DND-41 (cell line): Measurements from ENCODE around the gene PTMA.

Source experiments
- ATAC-seq: fragments of 200-7000 bp; cut with Tn5 transposase; 3 replicates; pipeline ENCODE4 v1.9.1; 2021; ENCODE audit warnings: low read depth; ENCODE audit not compliant: insufficient read depth
- DNase-seq: peaks from one replicate; pipeline ENCODE4 v3.0.0-alpha.2; 2020
- H2AFZ ChIP-seq: 2 replicates; pipeline ENCODE4 v1.6.0; 2012; ENCODE audit warnings: low read depth, low read length
- H3K27ac ChIP-seq: 2 replicates; pipeline ENCODE4 v1.5.1; 2012; ENCODE audit warnings: low read length, inconsistent platforms
- H3K27me3 ChIP-seq: fragments of 200-600 bp; sonication (generic); 2 replicates; pipeline ENCODE4 v1.6.0; 2012; ENCODE audit warnings: low read length, mild to moderate bottlenecking, inconsistent platforms; ENCODE audit not compliant: insufficient read depth, poor library complexity
- H3K36me3 ChIP-seq: 2 replicates; pipeline ENCODE4 v1.5.1; 2012; ENCODE audit warnings: low read length, inconsistent platforms; ENCODE audit not compliant: insufficient read depth
- H3K4me1 ChIP-seq: 2 replicates; pipeline ENCODE4 v1.5.1; 2012; ENCODE audit warnings: mild to moderate bottlenecking, low read length; ENCODE audit not compliant: insufficient read depth
- H3K4me2 ChIP-seq: 2 replicates; pipeline ENCODE4 v1.6.0; 2012; ENCODE audit warnings: mild to moderate bottlenecking, moderate library complexity, low read length, inconsistent platforms; ENCODE audit not compliant: insufficient read depth
- H3K4me3 ChIP-seq, 2 experiments: fragments of 200-600 bp in 1 of 2; shearing (Covaris generic) in 1 of 2; 2 replicates each; pipeline ENCODE4 v1.5.1; 2012 to 2016; ENCODE audit warnings: inconsistent platforms in 2 of 2, low read length in 2 of 2, mild to moderate bottlenecking in 2 of 2, low read depth in 1 of 2, moderate library complexity in 1 of 2
- H3K79me2 ChIP-seq: 2 replicates; pipeline ENCODE4 v1.6.0; 2012; ENCODE audit warnings: low read length, inconsistent platforms; ENCODE audit not compliant: insufficient read depth
- H3K9ac ChIP-seq: 2 replicates; pipeline ENCODE4 v1.6.0; 2012; ENCODE audit warnings: low read depth, mild to moderate bottlenecking, inconsistent platforms, low read length, moderate library complexity
- H3K9me3 ChIP-seq: 2 replicates; pipeline ENCODE4 v1.5.1; 2012; ENCODE audit warnings: low read length, moderate library complexity, mild to moderate bottlenecking, inconsistent platforms; ENCODE audit not compliant: insufficient read depth, severe bottlenecking
- H4K20me1 ChIP-seq: 2 replicates; pipeline ENCODE4 v1.6.0; 2012; ENCODE audit warnings: low read length; ENCODE audit not compliant: insufficient read depth
- EZH2 ChIP-seq: IDR thresholded peaks from 3 replicates; pipeline ENCODE4 v1.6.1; 2012; ENCODE audit warnings: borderline replicate concordance, low read depth, mild to moderate bottlenecking, moderate library complexity, low read length, inconsistent platforms; ENCODE audit not compliant: severe bottlenecking
- TF ChIP-seq, protein P1 (sequence below): IDR thresholded peaks from 2 replicates; pipeline ENCODE4 v1.5.1; 2012; ENCODE audit warnings: borderline replicate concordance, low read length, moderate library complexity, mild to moderate bottlenecking; ENCODE audit not compliant: poor library complexity, severe bottlenecking; ENCODE audit errors: extremely low read depth

PTMA gene

DNA sequence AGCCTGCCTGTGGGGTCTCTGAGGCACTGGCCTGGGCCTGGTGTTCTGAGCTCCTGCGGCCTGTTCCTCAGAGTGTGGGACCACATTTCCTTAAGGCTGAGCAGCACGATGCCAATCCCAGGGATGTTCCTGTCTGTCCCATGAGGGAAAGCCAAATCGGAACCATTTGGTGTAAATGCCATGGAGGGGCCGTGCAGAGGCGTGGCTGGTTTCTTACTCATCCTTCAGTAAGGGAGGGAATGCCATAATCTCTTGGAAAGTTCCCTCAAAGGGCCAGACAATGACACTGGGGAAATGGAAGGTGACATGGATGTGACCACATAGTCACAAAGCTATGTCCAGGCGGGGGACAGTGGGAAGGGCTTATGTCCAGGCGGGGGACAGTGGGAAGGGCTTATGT lies 14.4 kb upstream of the PTMA start:
- H3K27me3 ChIP-seq, result no peaks in the 10 kb centered on the region
- H3K9me3 ChIP-seq, result no peaks in the 10 kb centered on the region
- TF ChIP-seq, protein P1, sequence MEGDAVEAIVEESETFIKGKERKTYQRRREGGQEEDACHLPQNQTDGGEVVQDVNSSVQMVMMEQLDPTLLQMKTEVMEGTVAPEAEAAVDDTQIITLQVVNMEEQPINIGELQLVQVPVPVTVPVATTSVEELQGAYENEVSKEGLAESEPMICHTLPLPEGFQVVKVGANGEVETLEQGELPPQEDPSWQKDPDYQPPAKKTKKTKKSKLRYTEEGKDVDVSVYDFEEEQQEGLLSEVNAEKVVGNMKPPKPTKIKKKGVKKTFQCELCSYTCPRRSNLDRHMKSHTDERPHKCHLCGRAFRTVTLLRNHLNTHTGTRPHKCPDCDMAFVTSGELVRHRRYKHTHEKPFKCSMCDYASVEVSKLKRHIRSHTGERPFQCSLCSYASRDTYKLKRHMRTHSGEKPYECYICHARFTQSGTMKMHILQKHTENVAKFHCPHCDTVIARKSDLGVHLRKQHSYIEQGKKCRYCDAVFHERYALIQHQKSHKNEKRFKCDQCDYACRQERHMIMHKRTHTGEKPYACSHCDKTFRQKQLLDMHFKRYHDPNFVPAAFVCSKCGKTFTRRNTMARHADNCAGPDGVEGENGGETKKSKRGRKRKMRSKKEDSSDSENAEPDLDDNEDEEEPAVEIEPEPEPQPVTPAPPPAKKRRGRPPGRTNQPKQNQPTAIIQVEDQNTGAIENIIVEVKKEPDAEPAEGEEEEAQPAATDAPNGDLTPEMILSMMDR, result no peak
- TF ChIP-seq EZH2, result no peak
- H3K4me2 ChIP-seq, result no peak overlapping the region
- no peaks in the 10 kb centered on the region for H3K36me3 ChIP-seq
- H3K79me2 ChIP-seq, result no peaks in the 10 kb centered on the region
- no peak overlapping the region for H2AFZ ChIP-seq
- no peak for DNase-seq
- H3K9ac ChIP-seq, result no peak overlapping the region
- no peak for ATAC-seq
- no peak overlapping the region for H3K27ac ChIP-seq
- no peak overlapping the region for H3K4me3 ChIP-seq
- H4K20me1 ChIP-seq, result no peaks in the 10 kb centered on the region; the same call in 1 of the 2 replicates
- H3K4me1 ChIP-seq, result no peaks in the 10 kb centered on the region

DNA sequence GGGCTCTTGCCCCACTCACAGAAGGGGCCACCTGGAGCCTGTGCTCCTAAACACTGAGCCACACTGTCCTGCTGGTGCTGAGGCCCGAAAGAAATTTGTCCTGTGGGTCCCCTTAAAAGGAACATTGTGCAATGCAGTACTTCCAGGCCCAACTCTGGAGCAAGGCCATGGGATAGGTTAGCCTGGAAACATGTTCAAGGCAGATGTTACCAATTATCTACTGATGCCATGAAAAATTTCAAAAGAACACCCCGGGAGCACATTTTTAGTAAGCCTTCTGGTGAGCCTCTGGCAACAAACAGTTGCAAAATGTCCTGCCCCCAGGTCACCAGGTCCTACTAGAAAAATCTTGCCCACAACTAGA lies 12.3 kb upstream of the PTMA start:
- DNase-seq (no peak), ATAC-seq (no peak)
- Histone ChIP-seq H3K27me3 (no peaks in the 10 kb centered on the region), H2AFZ (no peak overlapping the region), H3K36me3 (no peaks in the 10 kb centered on the region), H3K9me3 (no peaks in the 10 kb centered on the region), H3K9ac (no peak overlapping the region), H3K4me3 (no peak overlapping the region), H3K79me2 (no peaks in the 10 kb centered on the region), H3K4me1 (no peaks in the 10 kb centered on the region), H3K27ac (no peak overlapping the region), H3K4me2 (no peak overlapping the region), H4K20me1 (no peaks in the 10 kb centered on the region; the same call in 1 of the 2 replicates)
- no peak for TF ChIP-seq EZH2
- TF ChIP-seq, protein P1, result no peak

DNA sequence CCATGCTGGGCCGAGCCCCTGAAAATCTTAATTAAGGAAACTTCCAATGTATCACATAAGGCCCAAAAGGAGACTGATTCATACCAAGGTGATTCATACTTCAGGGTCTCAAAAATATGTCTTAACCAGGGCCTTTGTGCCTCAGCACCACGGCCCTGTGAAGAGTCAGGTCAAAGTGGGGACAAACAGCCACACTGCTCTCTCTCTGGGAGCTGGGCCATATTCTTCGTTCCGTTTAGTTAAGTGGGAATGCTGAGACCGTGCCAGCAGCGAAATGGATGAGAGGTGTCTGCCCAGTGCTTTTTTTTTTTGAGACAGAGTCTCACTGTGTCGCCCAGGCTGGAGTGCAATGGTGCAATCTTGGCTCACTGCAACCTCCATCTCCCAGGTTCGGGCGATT lies 9.3 kb upstream of the PTMA start:
- H2AFZ ChIP-seq, result no peak overlapping the region
- H3K27ac ChIP-seq, result no peak overlapping the region
- no peaks in the 10 kb centered on the region for H3K36me3 ChIP-seq
- no peak for TF ChIP-seq EZH2
- TF ChIP-seq, protein P1, result no peak
- no peak overlapping the region for H3K4me2 ChIP-seq
- H3K4me3 ChIP-seq, result no peak overlapping the region
- H3K9me3 ChIP-seq, result no peaks in the 10 kb centered on the region
- no peak for ATAC-seq
- no peaks in the 10 kb centered on the region for H3K4me1 ChIP-seq
- no peaks in the 10 kb centered on the region for H3K27me3 ChIP-seq
- no peaks in the 10 kb centered on the region for H4K20me1 ChIP-seq
- 0 out of 2 replicates have a peak, but pooled peaks cover 5% of the 10 kb centered on the region for H3K79me2 ChIP-seq
- H3K9ac ChIP-seq, result no peak overlapping the region
- DNase-seq, result no peak

DNA sequence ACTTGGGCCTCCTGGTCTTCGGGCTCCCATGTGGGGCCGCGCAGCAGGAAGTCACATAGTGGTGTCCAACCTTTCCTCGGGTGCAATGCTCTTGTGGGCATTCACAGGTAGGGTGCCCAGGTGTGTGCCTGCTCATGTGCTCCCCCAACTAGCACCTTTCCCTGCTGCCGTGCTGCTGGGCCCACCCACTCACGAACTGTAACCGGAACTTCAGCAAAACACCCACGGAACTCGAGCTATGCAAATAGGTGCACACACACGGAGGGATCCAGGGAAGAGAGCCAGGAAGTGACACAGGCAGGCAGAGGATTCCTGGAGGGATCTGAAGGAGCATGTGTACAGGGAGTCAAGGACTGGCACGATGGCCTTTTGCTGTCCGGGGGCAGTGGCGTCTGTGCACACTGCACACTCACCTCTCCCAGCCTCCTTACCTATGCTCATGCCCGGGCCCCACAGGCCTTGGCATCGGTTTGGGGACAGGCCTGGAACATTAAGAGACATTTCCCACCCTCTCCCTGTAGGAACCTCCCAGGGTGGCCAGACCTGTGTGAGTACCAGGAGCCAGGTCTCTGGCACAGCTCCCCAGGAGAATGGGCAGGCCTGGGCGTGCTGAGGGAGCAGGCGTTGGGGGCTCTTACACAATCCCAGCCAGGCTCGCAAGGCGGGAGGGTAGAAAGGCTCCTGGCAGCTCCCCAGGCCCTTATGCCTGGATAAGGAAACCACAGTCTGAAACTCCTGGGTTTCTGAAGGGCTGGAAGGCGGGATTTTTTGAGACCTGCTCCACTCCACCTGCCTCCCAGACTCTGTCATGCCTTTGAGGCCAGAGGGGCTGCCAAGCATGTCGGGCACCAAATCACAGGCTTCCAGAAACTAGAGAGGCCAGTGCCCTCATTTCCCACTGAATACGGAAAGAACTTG lies 6.6 kb upstream of the PTMA start:
- peaks cover 13% of the 10 kb centered on the region for H3K4me1 ChIP-seq
- H4K20me1 ChIP-seq, result no peaks in the 10 kb centered on the region
- H3K79me2 ChIP-seq, result peaks cover 26% of the 10 kb centered on the region
- H3K9me3 ChIP-seq, result no peaks in the 10 kb centered on the region
- H2AFZ ChIP-seq, result no peak overlapping the region
- no peak overlapping the region; the same call in 1 of the 2 replicates for H3K9ac ChIP-seq
- no peak overlapping the region for H3K4me2 ChIP-seq
- H3K27ac ChIP-seq, result no peak overlapping the region
- TF ChIP-seq, protein P1, result no peak
- TF ChIP-seq EZH2, result no peak
- H3K4me3 ChIP-seq, result no peak overlapping the region
- H3K36me3 ChIP-seq, result no peaks in the 10 kb centered on the region; the same call in 1 of the 2 replicates
- H3K27me3 ChIP-seq, result no peaks in the 10 kb centered on the region
- ATAC-seq, result no peak
- no peak for DNase-seq
